ENCODE data around the gene ZNF205. TPM values are rescaled to one million over a fixed set of nuclear protein-coding genes. Genes with fewer than 3 reads are reported as not detected.

Gene ZNF205
- total and polyA plus RNA-seq, 2 of the 13 experiments (the other 11 are each of a cell fraction or from before 2014, with no cell fraction given), result 5.8 to 10.2 TPM

DNA sequence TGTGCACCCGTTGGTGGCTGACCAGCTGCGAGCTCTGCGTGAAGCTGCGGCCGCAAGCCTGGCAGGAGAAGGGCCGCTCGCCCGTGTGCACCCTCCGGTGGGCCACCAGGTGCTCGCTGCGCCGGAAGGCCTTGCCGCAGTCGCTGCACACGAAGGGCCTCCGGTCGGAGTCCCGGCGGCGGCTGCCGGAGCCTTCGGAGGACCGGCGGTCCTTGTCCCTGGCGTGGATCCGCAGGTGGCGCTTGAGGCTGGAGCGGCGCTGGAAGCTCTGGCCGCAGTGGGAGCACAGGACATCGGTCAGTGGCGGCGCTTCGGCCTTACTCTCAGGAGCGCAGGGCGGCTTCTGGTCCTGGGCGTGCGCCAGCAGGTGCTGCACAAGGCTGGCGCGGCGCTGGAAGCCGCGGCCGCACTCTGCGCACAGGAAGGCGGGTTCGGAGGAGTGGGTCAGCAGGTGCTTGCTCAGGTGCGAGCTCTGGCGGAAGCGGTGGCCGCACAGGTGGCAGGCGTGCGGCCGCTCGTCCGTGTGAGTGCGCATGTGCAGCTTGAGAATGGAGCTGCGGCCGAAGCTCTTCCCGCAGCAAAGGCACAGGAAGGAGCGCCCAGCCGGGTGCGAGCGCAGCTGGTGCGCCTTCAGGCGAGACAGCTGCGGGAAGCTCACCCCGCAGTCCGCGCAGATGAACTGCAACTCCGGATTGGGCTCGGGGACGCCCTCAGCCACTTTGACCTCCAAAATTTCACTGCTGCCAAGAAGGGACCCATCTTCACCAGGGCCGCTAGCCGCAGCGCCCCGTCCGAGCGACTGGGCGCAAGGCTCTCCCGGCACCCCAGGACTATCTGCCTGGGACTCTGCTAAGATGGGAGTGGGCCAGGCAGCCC lies 22.4 kb upstream of the ZNF205 start:
- H3K9me3 ChIP-seq (ENCODE audit: low read length), result no peaks in the 10 kb centered on the region
- no peak overlapping the region for H2AFZ ChIP-seq (ENCODE audit: low read length)
- H3K4me3 ChIP-seq (replicated peaks in 1 of 3; ENCODE audit: insufficient read depth in 1 of 3, low read depth in 2 of 3, low read length in 3 of 3), result no peak overlapping the region
- H3K9ac ChIP-seq (ENCODE audit: insufficient read depth, low read depth, low read length), result no peak overlapping the region
- POLR2A ChIA-PET, result interaction anchor here (0.6 to 1.2 kb wide), 2 partner anchors 30 to 1481 kb away, joined by 4 read pairs; no protein-coding TSS in a partner anchor
- H3K27ac ChIP-seq (ENCODE audit: extremely low read length, insufficient read depth, low read length), result no peak overlapping the region
- DNase-seq (ENCODE audit: low spot score) (no peak), FAIRE-seq (no peak), ATAC-seq (no peak)
- TF ChIP-seq ZNF121 (CRISPR knock-in tag; IDR thresholded peaks at IDR 0.05) (no peak), HIVEP1 (CRISPR knock-in tag; IDR thresholded peaks at IDR 0.05) (no peak), ZNF772 (CRISPR knock-in tag; IDR thresholded peaks at IDR 0.05) (no peak), ZNF496 (CRISPR knock-in tag; IDR thresholded peaks at IDR 0.05; ENCODE audit: insufficient replicate concordance) (no peak), ZNF430 (CRISPR knock-in tag; IDR thresholded peaks at IDR 0.05) (no peak), KLF15 (CRISPR knock-in tag; IDR thresholded peaks at IDR 0.05; ENCODE audit: borderline replicate concordance) (no peak)
- TF ChIP-seq, protein P1, sequence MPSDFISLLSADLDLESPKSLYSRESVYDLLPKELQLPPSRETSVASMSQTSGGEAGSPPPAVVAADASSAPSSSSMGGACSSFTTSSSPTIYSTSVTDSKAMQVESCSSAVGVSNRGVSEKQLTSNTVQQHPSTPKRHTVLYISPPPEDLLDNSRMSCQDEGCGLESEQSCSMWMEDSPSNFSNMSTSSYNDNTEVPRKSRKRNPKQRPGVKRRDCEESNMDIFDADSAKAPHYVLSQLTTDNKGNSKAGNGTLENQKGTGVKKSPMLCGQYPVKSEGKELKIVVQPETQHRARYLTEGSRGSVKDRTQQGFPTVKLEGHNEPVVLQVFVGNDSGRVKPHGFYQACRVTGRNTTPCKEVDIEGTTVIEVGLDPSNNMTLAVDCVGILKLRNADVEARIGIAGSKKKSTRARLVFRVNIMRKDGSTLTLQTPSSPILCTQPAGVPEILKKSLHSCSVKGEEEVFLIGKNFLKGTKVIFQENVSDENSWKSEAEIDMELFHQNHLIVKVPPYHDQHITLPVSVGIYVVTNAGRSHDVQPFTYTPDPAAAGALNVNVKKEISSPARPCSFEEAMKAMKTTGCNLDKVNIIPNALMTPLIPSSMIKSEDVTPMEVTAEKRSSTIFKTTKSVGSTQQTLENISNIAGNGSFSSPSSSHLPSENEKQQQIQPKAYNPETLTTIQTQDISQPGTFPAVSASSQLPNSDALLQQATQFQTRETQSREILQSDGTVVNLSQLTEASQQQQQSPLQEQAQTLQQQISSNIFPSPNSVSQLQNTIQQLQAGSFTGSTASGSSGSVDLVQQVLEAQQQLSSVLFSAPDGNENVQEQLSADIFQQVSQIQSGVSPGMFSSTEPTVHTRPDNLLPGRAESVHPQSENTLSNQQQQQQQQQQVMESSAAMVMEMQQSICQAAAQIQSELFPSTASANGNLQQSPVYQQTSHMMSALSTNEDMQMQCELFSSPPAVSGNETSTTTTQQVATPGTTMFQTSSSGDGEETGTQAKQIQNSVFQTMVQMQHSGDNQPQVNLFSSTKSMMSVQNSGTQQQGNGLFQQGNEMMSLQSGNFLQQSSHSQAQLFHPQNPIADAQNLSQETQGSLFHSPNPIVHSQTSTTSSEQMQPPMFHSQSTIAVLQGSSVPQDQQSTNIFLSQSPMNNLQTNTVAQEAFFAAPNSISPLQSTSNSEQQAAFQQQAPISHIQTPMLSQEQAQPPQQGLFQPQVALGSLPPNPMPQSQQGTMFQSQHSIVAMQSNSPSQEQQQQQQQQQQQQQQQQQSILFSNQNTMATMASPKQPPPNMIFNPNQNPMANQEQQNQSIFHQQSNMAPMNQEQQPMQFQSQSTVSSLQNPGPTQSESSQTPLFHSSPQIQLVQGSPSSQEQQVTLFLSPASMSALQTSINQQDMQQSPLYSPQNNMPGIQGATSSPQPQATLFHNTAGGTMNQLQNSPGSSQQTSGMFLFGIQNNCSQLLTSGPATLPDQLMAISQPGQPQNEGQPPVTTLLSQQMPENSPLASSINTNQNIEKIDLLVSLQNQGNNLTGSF (CRISPR knock-in tag; IDR thresholded peaks at IDR 0.05), result no peak
- TF ChIP-seq, protein P2, sequence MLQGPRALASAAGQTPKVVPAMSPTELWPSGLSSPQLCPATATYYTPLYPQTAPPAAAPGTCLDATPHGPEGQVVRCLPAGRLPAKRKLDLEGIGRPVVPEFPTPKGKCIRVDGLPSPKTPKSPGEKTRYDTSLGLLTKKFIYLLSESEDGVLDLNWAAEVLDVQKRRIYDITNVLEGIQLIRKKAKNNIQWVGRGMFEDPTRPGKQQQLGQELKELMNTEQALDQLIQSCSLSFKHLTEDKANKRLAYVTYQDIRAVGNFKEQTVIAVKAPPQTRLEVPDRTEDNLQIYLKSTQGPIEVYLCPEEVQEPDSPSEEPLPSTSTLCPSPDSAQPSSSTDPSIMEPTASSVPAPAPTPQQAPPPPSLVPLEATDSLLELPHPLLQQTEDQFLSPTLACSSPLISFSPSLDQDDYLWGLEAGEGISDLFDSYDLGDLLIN (CRISPR knock-in tag; IDR thresholded peaks at IDR 0.05; ENCODE audit: borderline replicate concordance), result no peak
- no TSS peak for BruUV-seq (replicated peaks)
- H3K4me1 ChIP-seq (ENCODE audit: insufficient read depth, low read length), result peaks cover 36% of the 10 kb centered on the region
- H3K27me3 ChIP-seq (ENCODE audit: control insufficient read depth in 1 of 2, insufficient read depth in 2 of 2, low read length in 2 of 2), result peaks cover 0 to 11% of the 10 kb centered on the region in 2 experiments; a peak in 2 of 5 replicates
- CTCF ChIA-PET (ENCODE audit: low intra/inter-chr PET ratio, low total read pairs), result no interaction called here
- no peaks in the 10 kb centered on the region for H4K20me1 ChIP-seq (ENCODE audit: insufficient read depth, low read length)
- 96% methylated on average over 24 of the region's 81 CpGs for whole genome bisulfite sequencing (ENCODE audit: low lambda C conversion rate)
- no peaks in the 10 kb centered on the region for H3K36me3 ChIP-seq (replicated peaks in 1 of 2; ENCODE audit: control insufficient read depth in 1 of 2, insufficient read depth in 2 of 2, low read length in 2 of 2)
- in situ Hi-C loops (cut with HindIII; ENCODE audit: extremely low pct_ligation_motif_present, low pct_unique_long_range_greater_than_20kb) (no loop called here), intact Hi-C loops (cut with micrococcal nuclease; ENCODE audit: unreplicated experiment) (no loop called here)
- no peak overlapping the region for H3K4me2 ChIP-seq (ENCODE audit: low read depth, low read length)
- H3K79me2 ChIP-seq (ENCODE audit: insufficient read depth, low read length), result no peaks in the 10 kb centered on the region

All from HepG2 (cell line).